K562 (cell line): Measurements from ENCODE around the gene TRMT2A. TPM values are rescaled to one million over a fixed set of nuclear protein-coding genes. Genes with fewer than 3 reads are reported as not detected.

Experiments
- ATAC-seq: fragments of 200-7000 bp; cut with Tn5 transposase; 3 replicates; pipeline ENCODE4 v1.9.1; 2020; ENCODE audit warnings: moderate library complexity
- BruUV-seq: library from RNA; stranded (reverse); fragments of 400-500 nt; replicated peaks from 2 replicates; lab custom pipeline; 2021; lab: Mats Ljungman, UMichigan
- CTCF ChIA-PET: fragments of 300-600 bp; formaldehyde crosslinking; extraction: SDS; loops from one replicate; lab custom pipeline; 2021; ENCODE audit warnings: low intra/inter-chr PET ratio; lab: Yijun Ruan, JAX
- POLR2A ChIA-PET: fragments of 300-600, 350-650 bp; sonication (Branson Sonifier 250); formaldehyde crosslinking; extraction: SDS; loops from one replicate; lab custom pipeline; 2021; ENCODE audit warnings: antibody characterized with exemption, inconsistent platforms; lab: Yijun Ruan, JAX
- DNase-seq, 4 experiments: peaks; one replicate each; pipeline versions ENCODE4 v3.0.0 to v3.0.0-alpha.2; 2011 to 2018; ENCODE audit warnings: low spot score in 3 of 4, mixed read lengths in 3 of 4; ENCODE audit errors: extremely low read depth in 1 of 4
- FAIRE-seq: peaks from 2 replicates; lab custom pipeline; 2011; peaks lifted over from hg19 to GRCh38; lab: Jason Lieb, UNC
- H2AFZ ChIP-seq: 2 replicates; pipeline ENCODE4 v1.6.0; 2011; ENCODE audit warnings: low read depth, low read length, control low read depth, inconsistent platforms
- H3K27ac ChIP-seq: fragments of 200-600 bp; 3 replicates; pipeline ENCODE4 v1.8.0; 2011; ENCODE audit warnings: low read depth, mild to moderate bottlenecking, control low read depth, inconsistent platforms, low read length, moderate library complexity, mixed read lengths; ENCODE audit errors: extremely low read depth
- H3K27me3 ChIP-seq, 2 experiments: fragments of 300-600 bp in 1 of 2; 2 replicates in 1 of 2; 3 replicates in 1 of 2; pipeline versions ENCODE4 v1.6.0 to v1.8.0; 2011; ENCODE audit warnings: inconsistent platforms in 2 of 2, low read length in 2 of 2, mild to moderate bottlenecking in 1 of 2, mixed read lengths in 1 of 2, moderate library complexity in 1 of 2; ENCODE audit not compliant: control insufficient read depth in 2 of 2, insufficient read depth in 2 of 2
- H3K36me3 ChIP-seq: fragments of 300-600 bp; 3 replicates; pipeline ENCODE4 v1.8.0; 2011; ENCODE audit warnings: mild to moderate bottlenecking, low read length, inconsistent platforms; ENCODE audit not compliant: control insufficient read depth, insufficient read depth
- H3K4me1 ChIP-seq, 2 experiments: fragments of 200-600 bp in 1 of 2; replicated peaks in 1 of 2; 2 replicates in 1 of 2; 3 replicates in 1 of 2; pipeline versions ENCODE4 v1.5.1 to v1.8.0; 2011; ENCODE audit warnings: inconsistent platforms in 2 of 2, low read length in 2 of 2, mild to moderate bottlenecking in 1 of 2, mixed read lengths in 1 of 2, moderate library complexity in 1 of 2; ENCODE audit not compliant: control insufficient read depth in 2 of 2, insufficient read depth in 2 of 2
- H3K4me2 ChIP-seq: 2 replicates; pipeline ENCODE4 v1.6.1; 2011; ENCODE audit warnings: low read length, control low read depth, inconsistent platforms, mixed read lengths; ENCODE audit not compliant: insufficient read depth
- H3K4me3 ChIP-seq: fragments of 200-600 bp; sonication (generic), shearing (Covaris generic); 2 replicates; pipeline ENCODE4 v1.5.1; 2016; ENCODE audit warnings: control low read depth, inconsistent platforms
- H3K79me2 ChIP-seq: fragments of 200-600 bp; 3 replicates; pipeline ENCODE4 v1.8.0; 2011; ENCODE audit warnings: low read length, inconsistent platforms; ENCODE audit not compliant: control insufficient read depth, insufficient read depth
- H3K9ac ChIP-seq, 2 experiments: 2 replicates each; pipeline versions ENCODE4 v1.6.0 to v1.6.1; 2011; ENCODE audit warnings: low read depth in 2 of 2, low read length in 2 of 2, control low read depth in 1 of 2, inconsistent platforms in 1 of 2, mild to moderate bottlenecking in 1 of 2, mixed read lengths in 1 of 2; ENCODE audit not compliant: insufficient read depth in 1 of 2
- H3K9me1 ChIP-seq: one replicate; pipeline ENCODE4 v1.6.0; 2011; ENCODE audit warnings: inconsistent platforms, mild to moderate bottlenecking, low read length, moderate library complexity; ENCODE audit not compliant: control insufficient read depth, insufficient read depth
- H3K9me3 ChIP-seq: replicated peaks from 2 replicates; pipeline ENCODE4 v1.5.1; 2011; ENCODE audit warnings: low read depth, low read length, inconsistent platforms; ENCODE audit not compliant: control insufficient read depth, insufficient read depth
- H4K20me1 ChIP-seq: replicated peaks from 2 replicates; pipeline ENCODE4 v1.6.1; 2011; ENCODE audit warnings: low read length, inconsistent platforms, mixed read lengths; ENCODE audit not compliant: control insufficient read depth, insufficient read depth
- FIP1L1 ChIP-seq: fragments of 200-400 bp; formaldehyde crosslinking; IDR thresholded peaks from 2 replicates; pipeline ENCODE4 v1.6.1; 2018; ENCODE audit warnings: mild to moderate bottlenecking, low read depth, low read length; ENCODE audit not compliant: poor library complexity, severe bottlenecking
- HMGN3 ChIP-seq: IDR thresholded peaks from 2 replicates; pipeline ENCODE4 v1.6.1; 2011; ENCODE audit warnings: borderline replicate concordance, low read depth, mild to moderate bottlenecking, mixed read lengths, low read length; ENCODE audit not compliant: insufficient read length; ENCODE audit errors: extremely low read depth
- KLF6 ChIP-seq: fragments of 250-450 bp; sonication (Bioruptor Pico); IDR thresholded peaks from 2 replicates; pipeline ENCODE4 v1.4.0; 2020; ENCODE audit warnings: mild to moderate bottlenecking, moderate library complexity, borderline replicate concordance
- MAZ ChIP-seq, 2 experiments: fragments of 450-650 bp in 1 of 2; sonication (generic) in 1 of 2; formaldehyde crosslinking; IDR thresholded peaks in 1 of 2; conservative IDR thresholded peaks in 1 of 2; 2 replicates each; pipeline versions ENCODE4 v1.4.0 to v1.5.0; 2020; ENCODE audit warnings: mild to moderate bottlenecking in 1 of 2, missing genetic modification reagents in 1 of 2
- NFE2 ChIP-seq: IDR thresholded peaks from 2 replicates; pipeline ENCODE4 v1.6.1; 2014; ENCODE audit warnings: antibody characterized with exemption, low read depth
- SIX5 ChIP-seq, 2 experiments: IDR thresholded peaks; 2 replicates each; pipeline ENCODE4 v1.6.1; 2011; ENCODE audit warnings: low read length in 2 of 2, borderline replicate concordance in 1 of 2, low read depth in 1 of 2, mild to moderate bottlenecking in 1 of 2, moderate library complexity in 1 of 2; ENCODE audit not compliant: insufficient read depth in 1 of 2
- SMC3 ChIP-seq: conservative IDR thresholded peaks from 2 replicates; pipeline ENCODE4 v1.6.1; 2011; ENCODE audit warnings: low read depth, low read length, improper control_type of control experiment; ENCODE audit not compliant: insufficient read depth
- ZBTB7A ChIP-seq: IDR thresholded peaks from 2 replicates; pipeline ENCODE4 v1.6.1; 2011; ENCODE audit warnings: low read depth, mild to moderate bottlenecking, low read length, moderate library complexity, borderline replicate concordance; ENCODE audit not compliant: control insufficient read depth
- WGBS: fragments of 100-300 bp; shearing (Covaris generic); methylation state at CpG from one replicate; pipeline ENCODE4 v1.1.6; 2016; ENCODE audit warnings: low coverage, mixed read lengths; ENCODE audit not compliant: insufficient coverage; ENCODE audit errors: missing lambda C conversion rate; 5-methylcytosine and 5-hydroxymethylcytosine counted together
- in situ Hi-C: fragments of 300-500 bp; cut with MboI; formaldehyde crosslinking; loops from 4 replicates; pipeline ENCODE4 v1.15.0; 2018; ENCODE audit warnings: inconsistent platforms, mixed read lengths
- intact Hi-C: fragments of 100-400 bp; cut with micrococcal nuclease; formaldehyde crosslinking; loops from 2 replicates; pipeline ENCODE4 v1.14.2; 2022
- polyA plus RNA-seq, 8 experiments: library from polyadenylated mRNA; depleted of rRNA in 4 of 8; stranded (reverse) in 5 of 8; unstranded in 3 of 8; fragments of >200 nt; fragmentation: Nextera tagmentation in 2 of 8; fragmentation: Illumina TruSeq in 1 of 8; extraction: Ambion mirVana in 2 of 8; extraction: Trizol in 1 of 8; gene quantifications; 2 replicates each; pipeline versions ENCODE4 v1.2.1 to v1.2.3, GENCODE V29; 2011 to 2014; ENCODE audit warnings: inconsistent platforms in 1 of 8, missing spikeins in 1 of 8
- total RNA-seq, 7 experiments: library from RNA; depleted of rRNA in 6 of 7; stranded (reverse); fragments of >200 nt in 6 of 7; fragmentation: Illumina TruSeq in 2 of 7; extraction: Trizol in 2 of 7; gene quantifications; 2 replicates each; pipeline versions ENCODE4 v1.2.1 to v1.2.3, GENCODE V29; 2011 to 2021; ENCODE audit warnings: low replicate concordance in 1 of 7
- TF ChIP-seq, protein P1 (sequence below): conservative IDR thresholded peaks from 2 replicates; pipeline ENCODE4 v1.6.1; 2011; ENCODE audit warnings: low read depth, mild to moderate bottlenecking, low read length; ENCODE audit not compliant: control insufficient read depth

Gene TRMT2A
- total and polyA plus RNA-seq, 9 of the 15 experiments (the other 6 are each of a cell fraction or from before 2014, with no cell fraction given), result 1.6 to 265 (median 140) TPM

DNA sequence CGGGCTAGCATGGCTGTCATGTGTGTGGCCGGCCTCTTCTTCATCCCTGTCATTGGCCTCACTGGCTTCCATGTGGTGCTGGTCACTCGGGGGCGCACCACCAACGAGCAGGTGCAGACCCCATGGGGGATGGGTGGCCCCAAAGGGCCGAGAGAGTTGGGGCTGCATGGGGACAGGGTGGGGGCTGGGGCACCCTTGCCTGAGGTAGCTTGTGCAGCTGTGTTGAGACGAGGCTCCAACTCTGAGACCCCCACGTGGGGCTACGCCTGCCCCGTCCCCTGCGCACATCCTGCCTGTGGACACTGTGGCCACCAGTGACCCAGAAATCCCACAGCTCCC is 23.1 kb upstream of the TRMT2A start:
- no peak for FAIRE-seq
- POLR2A ChIA-PET, result interaction anchor here (0.6 to 7.2 kb wide), 4 partner anchors 11 to 154 kb away, joined by 3 to 68 read pairs (median 4); no protein-coding TSS in a partner anchor

DNA sequence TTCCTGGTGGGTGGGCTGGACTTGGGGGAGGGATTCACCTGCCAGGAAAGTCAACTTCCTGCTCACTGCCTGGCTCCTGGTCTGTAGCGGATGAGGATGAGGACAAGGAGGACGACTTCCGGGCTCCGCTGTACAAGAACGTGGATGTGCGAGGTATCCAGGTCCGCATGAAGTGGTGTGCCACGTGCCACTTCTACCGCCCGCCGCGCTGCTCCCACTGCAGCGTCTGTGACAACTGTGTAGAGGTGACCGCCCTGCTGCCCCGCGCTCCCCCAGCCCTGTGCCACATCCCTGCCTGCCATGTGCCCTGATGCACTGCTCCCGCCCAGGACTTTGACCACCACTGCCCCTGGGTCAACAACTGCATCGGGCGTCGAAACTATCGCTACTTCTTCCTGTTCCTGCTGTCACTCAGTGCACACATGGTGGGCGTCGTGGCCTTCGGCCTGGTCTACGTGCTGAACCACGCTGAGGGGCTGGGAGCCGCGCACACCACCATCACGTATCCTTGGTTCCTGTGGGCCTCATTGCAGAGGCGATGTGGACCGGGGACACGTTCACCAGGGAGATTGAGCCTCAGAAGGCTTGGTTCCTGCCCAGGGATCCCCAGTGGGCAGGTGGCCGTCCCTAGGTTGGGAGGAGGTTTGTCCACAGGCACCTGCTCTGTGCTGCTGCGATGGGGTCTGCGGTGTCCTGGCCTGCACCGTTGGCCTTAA is 22.5 kb upstream of the TRMT2A start:
- FAIRE-seq (no peak), DNase-seq (no peak), ATAC-seq (no peak)
- WGBS, result 90% methylated on average over 36 of the region's 36 CpGs
- peaks cover 9 to 88% of the 10 kb centered on the region in 2 experiments for H3K4me1 ChIP-seq
- ChIA-PET POLR2A (interaction anchor here (0.6 to 7.2 kb wide), 9 partner anchors 10 to 1532 kb away, joined by 3 to 68 read pairs (median 4); no protein-coding TSS in a partner anchor), CTCF (no interaction called here)
- H3K9me1 ChIP-seq, result peaks cover 18% of the 10 kb centered on the region
- no TSS peak for BruUV-seq
- H3K36me3 ChIP-seq, result peaks cover 17% of the 10 kb centered on the region; the same call in 2 of the 3 replicates
- 0 out of 3 replicates have a peak, but pooled peaks cover under 1% of the 10 kb centered on the region for H3K79me2 ChIP-seq
- intact Hi-C loops (no loop called here), in situ Hi-C loops (no loop called here)
- peak overlapping the region in 1 of 2 experiments; percentile 53; a peak in 2 of 4 replicates for H3K9ac ChIP-seq
- no peak overlapping the region for H3K27ac ChIP-seq
- H2AFZ ChIP-seq, result no peak overlapping the region
- no peaks in the 10 kb centered on the region for H3K9me3 ChIP-seq
- no peaks in the 10 kb centered on the region for H3K27me3 ChIP-seq
- H3K4me2 ChIP-seq, result no peak overlapping the region
- H3K4me3 ChIP-seq, result no peak overlapping the region
- H4K20me1 ChIP-seq, result peaks cover 39% of the 10 kb centered on the region
- TF ChIP-seq KLF6 (CRISPR knock-in tag), result no peak
- no peak for TF ChIP-seq HMGN3
- TF ChIP-seq, protein P1, sequence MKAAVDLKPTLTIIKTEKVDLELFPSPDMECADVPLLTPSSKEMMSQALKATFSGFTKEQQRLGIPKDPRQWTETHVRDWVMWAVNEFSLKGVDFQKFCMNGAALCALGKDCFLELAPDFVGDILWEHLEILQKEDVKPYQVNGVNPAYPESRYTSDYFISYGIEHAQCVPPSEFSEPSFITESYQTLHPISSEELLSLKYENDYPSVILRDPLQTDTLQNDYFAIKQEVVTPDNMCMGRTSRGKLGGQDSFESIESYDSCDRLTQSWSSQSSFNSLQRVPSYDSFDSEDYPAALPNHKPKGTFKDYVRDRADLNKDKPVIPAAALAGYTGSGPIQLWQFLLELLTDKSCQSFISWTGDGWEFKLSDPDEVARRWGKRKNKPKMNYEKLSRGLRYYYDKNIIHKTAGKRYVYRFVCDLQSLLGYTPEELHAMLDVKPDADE, result 0 out of 2 replicates have a peak, but pooled peaks have one; percentile 13
- 0 out of 4 replicates have a peak, but pooled peaks of 1 of the 2 experiments have one; percentile 41 for TF ChIP-seq MAZ (CRISPR knock-in tag; conservative IDR thresholded peaks at IDR 0.05 in 1 of 2, IDR thresholded peaks at IDR 0.05 in 1 of 2)
- no peak for TF ChIP-seq NFE2
- no peak for TF ChIP-seq SIX5 (IDR thresholded peaks at IDR 0.05; ENCODE audit: borderline replicate concordance in 1 of 2, insufficient read depth in 1 of 2, low read depth in 1 of 2, low read length in 2 of 2)

More for the DNA sequence above, 23.1 kb upstream of the TRMT2A start:
- Histone ChIP-seq H3K9me3 (no peaks in the 10 kb centered on the region), H3K9ac (peak overlapping the region in 1 of 2 experiments; percentile 65; a peak in 2 of 4 replicates), H2AFZ (no peak overlapping the region), H4K20me1 (peaks cover 41% of the 10 kb centered on the region), H3K4me3 (no peak overlapping the region), H3K4me2 (no peak overlapping the region), H3K4me1 (peaks cover 9 to 89% of the 10 kb centered on the region in 2 experiments), H3K27ac (no peak overlapping the region), H3K27me3 (no peaks in the 10 kb centered on the region), H3K36me3 (peaks cover 17% of the 10 kb centered on the region; the same call in 2 of the 3 replicates), H3K79me2 (no peaks in the 10 kb centered on the region), H3K9me1 (peaks cover 18% of the 10 kb centered on the region)
- ATAC-seq (no peak), DNase-seq (no peak)
- no TSS peak for BruUV-seq
- WGBS, result 85% methylated on average over 11 of the region's 11 CpGs
- in situ Hi-C loops, result no loop called here
- CTCF ChIA-PET, result no interaction called here
- TF ChIP-seq FIP1L1, result peak; percentile 55
- TF ChIP-seq ZBTB7A, result 0 out of 2 replicates have a peak, but pooled peaks have one; percentile 16
- no peak for TF ChIP-seq SMC3
- intact Hi-C loops, result no loop called here
